ENCODE data around the gene SLITRK3.
A peak's percentile ranks its signal among the peaks of the same experiment; 100 is the strongest.

SLITRK3 gene, protein sequence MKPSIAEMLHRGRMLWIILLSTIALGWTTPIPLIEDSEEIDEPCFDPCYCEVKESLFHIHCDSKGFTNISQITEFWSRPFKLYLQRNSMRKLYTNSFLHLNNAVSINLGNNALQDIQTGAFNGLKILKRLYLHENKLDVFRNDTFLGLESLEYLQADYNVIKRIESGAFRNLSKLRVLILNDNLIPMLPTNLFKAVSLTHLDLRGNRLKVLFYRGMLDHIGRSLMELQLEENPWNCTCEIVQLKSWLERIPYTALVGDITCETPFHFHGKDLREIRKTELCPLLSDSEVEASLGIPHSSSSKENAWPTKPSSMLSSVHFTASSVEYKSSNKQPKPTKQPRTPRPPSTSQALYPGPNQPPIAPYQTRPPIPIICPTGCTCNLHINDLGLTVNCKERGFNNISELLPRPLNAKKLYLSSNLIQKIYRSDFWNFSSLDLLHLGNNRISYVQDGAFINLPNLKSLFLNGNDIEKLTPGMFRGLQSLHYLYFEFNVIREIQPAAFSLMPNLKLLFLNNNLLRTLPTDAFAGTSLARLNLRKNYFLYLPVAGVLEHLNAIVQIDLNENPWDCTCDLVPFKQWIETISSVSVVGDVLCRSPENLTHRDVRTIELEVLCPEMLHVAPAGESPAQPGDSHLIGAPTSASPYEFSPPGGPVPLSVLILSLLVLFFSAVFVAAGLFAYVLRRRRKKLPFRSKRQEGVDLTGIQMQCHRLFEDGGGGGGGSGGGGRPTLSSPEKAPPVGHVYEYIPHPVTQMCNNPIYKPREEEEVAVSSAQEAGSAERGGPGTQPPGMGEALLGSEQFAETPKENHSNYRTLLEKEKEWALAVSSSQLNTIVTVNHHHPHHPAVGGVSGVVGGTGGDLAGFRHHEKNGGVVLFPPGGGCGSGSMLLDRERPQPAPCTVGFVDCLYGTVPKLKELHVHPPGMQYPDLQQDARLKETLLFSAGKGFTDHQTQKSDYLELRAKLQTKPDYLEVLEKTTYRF

DNA sequence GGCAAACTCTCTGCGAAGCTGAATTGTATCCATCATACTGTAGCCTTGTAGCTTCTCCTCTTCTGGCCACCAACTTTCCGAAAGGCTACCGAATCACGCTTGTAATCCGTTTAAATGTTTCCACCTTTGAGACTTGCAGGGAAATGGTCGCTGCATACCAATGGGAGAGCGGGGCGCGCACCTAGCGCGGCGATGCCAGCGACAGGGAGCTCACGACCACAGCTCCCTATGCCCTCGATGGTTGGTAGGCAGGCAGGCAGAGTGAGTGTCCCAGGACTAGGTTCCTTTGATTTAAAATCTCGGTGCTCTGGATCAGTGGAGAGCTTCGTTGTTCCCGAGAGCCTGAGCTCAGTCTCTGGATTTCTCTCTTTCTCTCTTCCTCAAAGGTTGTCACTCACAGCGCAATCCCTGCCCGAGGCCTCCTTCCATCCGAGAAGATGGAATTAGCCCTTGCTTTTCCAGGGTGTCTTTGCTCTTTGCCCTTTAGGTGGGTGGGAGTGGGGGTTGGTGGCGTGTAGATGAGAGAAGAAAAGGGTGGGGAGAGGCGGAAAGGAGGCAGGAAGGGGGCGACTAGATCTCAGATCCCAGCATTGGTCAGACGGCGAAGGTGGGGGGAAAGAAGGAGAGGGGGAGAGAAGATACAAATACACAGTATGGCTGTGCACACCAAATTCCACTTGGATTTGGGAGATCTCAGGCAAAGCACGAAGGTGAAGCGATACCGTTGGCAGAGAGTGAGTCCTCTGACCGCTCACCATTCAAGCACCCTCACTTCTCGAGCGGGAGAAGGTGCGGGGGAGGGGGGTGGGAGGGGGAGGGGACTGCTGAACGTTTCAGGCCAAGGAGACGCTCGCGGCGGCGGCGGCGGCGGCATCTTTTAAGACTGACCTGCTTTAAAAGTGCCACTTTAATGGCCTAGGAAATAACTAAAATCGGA is at the start of gene SLITRK3:
Gene SLITRK3, minus strand, starts transcription at position 745 of the 937 bp plus-strand sequence. CDS start 5,554 bp downstream, outside the sequence.
- DNase-seq (ENCODE audit: low read depth): no peak

DNA sequence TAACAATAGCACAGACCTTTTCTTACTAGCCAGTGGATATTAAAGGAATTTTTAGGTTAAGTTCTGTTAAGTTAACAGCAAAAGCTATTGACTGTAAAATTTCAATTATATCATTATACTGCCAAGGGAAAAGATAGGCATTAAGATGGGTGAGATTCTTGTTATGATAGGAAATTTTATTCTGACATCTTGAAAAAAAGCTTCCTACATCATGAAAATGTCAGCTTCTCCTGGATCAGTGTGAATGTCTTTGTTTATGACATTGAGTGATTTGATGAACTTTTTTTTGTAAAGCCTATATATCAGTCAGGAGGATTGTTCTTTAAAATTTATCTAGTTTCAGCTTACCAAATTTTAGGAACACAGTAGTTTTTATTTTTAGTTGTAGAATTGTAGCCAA is 47.4 kb upstream of the SLITRK3 start:
- DNase-seq (ENCODE audit: low read depth): no peak

DNA sequence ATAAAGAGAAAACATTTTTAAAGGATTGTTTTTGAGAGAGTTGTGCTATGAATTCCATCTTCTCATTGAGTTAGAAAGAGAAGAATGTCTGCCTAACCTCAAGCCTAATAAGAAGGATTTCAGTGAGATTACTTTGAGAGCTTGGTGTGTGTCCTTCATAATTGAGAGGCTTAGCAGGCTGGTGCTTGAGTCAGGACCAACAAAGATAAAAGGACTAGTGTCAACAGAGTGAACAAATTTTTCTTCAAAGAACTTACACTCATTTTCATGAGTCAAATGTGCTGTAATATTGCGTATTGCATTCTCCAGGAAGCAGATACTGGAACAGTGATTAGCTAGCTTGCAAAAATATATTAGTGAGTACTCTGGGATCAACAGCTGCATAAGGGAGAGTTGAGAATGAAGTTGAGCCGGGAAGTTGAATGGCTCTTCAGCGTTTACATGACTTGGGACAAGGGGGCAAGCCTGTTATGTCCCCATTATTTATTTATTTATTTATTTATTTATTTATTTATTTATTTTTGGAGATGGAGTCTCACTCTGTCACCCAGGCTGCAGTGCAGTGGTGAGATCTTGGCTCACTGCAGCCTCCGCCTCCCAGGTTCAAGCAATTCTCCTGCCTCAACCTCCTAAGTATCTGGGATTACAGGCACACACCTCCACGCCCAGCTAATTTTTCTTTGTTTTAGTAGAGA is 37.5 kb upstream of the SLITRK3 start:
- DNase-seq (ENCODE audit: low read depth): no peak

DNA sequence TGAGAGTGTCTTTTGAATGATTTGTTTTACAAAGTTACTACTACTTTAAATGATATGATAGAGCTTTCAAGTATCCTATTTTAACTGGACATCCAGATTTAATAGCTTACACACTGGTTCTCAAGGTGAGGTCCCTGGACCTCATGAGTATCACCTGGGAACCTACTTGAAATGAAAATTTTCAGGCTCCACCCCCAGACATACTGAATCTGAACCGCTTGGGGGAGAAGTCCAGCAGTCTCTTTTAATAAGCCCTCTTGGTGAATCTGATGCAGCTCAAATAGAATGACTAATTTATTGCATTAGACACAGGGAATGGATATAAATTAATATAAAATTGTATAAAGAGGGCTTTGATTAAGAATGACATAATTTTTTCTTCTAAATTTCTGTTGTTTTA is 29.4 kb upstream of the SLITRK3 start:
- no peak for DNase-seq (ENCODE audit: low read depth)

DNA sequence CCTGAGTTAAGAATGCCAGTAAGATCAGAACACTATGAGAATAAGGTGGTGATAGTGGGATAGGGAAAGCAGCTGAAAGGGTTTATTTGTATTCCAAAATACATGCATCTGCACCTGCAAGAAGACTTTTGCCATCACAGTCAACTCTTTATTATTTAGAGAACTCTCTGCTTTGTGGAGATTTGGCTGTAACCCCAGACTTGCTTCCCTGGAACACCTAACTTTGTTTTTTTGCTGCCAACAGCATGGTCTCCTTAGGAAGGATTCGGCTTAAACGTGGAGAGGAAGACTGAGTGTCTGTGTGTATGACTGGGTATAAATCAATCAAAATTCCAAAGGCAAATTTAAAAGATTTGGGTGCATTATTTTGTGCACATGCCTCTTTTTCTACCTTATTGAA is 21.6 kb upstream of the SLITRK3 start:
- DNase-seq (ENCODE audit: low read depth): no peak

DNA sequence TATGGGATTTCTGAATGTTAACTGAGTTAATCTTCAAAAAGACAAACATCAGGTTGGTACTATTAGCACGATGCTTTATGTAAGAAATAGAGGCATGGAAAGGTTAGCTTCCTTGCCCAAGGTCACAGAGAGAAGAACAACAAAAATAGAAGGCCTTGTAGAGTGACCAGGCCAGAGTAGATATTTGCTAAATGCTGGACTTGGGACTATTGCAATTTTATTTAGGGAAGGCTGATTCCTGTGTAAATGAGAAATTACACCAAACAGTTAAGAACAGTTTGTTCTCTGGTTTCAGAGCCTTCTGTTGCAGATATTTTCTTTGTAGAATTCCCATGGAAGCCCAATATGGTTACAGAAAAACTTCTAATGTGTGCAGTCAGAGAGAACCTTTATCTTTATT is 16.4 kb upstream of the SLITRK3 start:
- DNase-seq (ENCODE audit: low read depth): no peak

DNA sequence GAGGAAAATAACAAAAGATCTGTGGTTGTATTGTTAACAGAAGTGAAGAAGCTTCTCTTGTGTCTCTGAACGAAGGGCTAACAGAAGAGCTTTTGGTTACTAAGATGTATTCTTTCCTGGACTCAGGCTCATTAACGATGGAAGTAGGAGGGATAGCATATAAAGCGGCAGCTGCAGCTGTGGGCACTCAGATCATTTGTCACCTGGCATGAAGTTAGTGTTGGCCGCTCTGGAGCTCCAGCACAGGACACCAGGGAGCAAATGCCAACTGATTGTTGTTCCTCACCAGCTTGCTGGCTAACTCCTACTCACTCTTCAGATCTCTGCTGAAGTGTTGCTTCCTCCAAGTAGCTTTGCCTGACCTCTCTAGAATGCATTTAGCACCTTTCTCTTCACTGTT is 15.5 kb upstream of the SLITRK3 start:
- no peak for DNase-seq (ENCODE audit: low read depth)

DNA sequence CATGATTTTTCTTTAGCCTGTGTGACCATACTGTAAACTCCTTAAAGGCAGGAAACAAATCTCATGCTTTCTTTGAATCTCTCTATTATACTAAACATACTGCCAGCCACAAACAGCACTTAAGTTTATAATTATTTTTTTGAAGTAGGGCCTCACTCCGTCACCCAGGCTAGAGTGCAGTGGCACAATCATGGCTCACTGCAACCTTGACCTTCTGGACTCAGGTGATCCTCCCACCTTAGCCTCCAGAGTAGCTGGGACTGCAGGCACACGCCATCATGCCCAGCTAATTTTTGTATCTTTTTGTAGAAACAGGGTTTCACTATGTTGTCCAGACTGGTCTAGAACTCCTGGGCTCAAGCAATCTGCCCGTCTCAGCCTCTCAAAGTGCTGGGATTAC is 14.5 kb upstream of the SLITRK3 start:
- no peak for DNase-seq (ENCODE audit: low read depth)

DNA sequence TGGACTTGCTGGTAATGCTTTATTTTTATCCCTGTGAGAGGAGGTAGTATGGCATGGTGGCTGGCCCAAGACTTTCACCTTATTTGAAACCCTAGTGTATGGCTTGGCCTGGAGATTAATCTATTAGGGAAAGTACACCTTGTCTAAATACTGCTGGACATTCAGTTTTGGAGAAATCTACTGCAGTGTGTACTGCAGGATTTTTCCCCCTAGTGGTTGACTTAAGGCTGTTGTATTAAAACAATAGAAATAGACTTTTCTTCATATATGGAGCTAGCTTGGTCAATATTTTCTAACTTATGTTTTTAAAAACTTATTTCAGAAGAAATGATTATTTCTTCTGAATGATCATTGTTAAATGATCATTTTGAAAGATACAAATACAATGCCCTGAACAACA is 13.9 kb upstream of the SLITRK3 start:
- no peak for DNase-seq (ENCODE audit: low read depth)

DNA sequence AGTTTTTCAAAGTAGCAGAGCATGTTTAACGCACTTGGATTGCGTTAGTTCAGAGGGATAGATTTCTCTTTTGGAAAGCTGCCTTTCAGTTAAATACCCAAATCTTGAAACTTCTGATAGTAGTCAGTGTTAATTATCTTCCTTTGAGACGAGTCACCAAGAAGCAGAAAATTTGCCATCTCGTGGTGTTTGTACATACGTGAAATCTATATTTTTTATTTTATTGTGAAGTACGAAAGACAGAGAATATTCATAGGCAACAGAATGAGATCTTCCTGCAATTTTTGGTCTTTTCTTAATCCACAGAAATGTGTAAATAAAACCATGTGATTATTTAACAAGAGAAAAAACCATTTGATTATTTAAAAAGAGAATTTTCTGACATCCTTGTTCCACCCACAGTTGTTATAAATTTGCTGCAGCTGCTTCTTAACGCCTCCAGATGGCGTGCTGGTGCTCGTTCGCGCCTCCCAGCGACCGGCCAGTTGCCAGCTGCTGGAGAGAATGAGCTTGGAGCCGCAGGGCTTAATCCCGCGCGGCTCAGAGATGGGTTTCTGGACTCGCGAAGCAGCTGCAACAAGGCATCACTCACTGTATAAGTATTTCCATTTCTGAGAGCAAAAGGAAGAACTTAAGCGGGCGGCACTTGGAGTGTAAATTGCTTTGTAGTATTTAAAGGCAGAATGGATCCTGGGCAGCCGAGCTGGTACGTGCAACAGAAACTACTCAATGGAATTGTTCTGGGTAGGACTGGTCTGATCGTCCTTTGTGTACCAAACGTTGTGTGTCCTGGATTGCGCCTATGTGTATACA is 10.5 kb upstream of the SLITRK3 start:
- DNase-seq (ENCODE audit: low read depth): peak; percentile 34

DNA sequence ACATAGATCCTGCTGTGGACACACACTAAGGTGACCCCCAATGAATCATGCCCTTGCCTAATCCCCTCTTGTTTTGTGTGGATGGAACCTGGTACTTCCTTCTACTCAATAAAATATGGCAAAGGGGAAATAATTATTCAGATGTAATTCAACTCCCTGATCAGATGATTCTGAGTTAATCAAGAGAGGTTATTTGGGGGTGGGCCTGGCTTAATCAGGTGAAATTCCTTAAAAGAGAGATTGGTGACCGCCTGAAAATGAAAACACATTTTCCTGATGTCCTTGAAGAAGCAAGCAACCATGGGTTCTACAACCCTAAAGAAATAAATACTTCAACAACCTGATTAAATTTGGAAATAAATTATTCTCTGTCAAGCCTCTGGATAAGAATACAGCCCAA is 8.3 kb upstream of the SLITRK3 start:
- no peak for DNase-seq (ENCODE audit: low read depth)

DNA sequence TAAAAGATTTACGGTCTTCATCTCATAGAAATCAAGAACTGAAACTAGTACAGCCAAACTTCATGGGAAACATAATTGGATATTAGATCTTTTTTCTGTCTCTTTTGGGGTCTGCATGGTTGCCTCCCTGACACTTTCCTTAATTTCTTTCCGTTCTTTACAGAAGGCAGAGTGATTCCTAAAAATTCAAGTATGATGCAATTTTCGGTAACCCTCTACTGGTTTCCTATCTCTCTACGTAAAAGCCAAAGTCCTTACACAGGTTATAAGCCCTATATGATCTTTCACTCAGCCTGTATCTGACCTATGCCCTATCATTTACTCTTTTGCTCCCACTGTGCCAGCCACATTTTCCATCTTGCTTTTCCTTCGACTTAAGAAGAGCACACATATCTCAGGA is 6.8 kb upstream of the SLITRK3 start:
- DNase-seq (ENCODE audit: low read depth): no peak

DNA sequence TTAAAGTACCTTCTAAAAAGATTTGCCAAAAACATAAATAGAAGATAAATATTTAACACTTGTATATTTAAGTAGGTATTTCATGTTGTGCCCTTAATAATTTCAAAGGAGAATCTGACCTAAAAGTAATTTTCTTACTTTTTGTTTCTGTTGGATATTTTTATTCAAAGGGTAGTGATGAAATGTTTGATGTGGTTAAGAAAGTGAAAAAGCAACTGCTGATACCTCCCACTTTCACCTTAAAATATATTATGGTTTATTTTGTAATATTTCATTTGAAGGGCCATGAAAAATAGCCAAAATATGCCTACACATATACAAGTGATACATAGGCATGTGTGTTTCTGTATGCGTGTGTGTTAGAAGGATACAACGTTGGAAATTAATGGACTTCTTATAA is 5.8 kb upstream of the SLITRK3 start:
- no peak for DNase-seq (ENCODE audit: low read depth)

DNA sequence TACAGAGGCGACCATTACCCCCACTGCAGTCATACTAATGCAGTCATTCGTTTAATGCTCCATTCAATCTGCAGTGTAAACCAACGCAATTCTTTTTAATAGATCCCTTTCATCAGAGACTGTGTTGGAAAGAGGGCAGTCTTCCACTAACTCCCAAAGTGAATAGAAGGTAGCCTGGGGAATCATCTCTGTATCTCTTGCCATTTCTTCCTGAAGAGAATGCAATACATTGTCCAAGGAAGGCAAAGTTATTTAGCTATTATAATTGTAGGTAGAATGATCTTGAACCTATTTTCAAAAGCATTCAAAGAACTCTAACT is 1.3 kb upstream of the SLITRK3 start:
- no peak for DNase-seq (ENCODE audit: low read depth)

DNA sequence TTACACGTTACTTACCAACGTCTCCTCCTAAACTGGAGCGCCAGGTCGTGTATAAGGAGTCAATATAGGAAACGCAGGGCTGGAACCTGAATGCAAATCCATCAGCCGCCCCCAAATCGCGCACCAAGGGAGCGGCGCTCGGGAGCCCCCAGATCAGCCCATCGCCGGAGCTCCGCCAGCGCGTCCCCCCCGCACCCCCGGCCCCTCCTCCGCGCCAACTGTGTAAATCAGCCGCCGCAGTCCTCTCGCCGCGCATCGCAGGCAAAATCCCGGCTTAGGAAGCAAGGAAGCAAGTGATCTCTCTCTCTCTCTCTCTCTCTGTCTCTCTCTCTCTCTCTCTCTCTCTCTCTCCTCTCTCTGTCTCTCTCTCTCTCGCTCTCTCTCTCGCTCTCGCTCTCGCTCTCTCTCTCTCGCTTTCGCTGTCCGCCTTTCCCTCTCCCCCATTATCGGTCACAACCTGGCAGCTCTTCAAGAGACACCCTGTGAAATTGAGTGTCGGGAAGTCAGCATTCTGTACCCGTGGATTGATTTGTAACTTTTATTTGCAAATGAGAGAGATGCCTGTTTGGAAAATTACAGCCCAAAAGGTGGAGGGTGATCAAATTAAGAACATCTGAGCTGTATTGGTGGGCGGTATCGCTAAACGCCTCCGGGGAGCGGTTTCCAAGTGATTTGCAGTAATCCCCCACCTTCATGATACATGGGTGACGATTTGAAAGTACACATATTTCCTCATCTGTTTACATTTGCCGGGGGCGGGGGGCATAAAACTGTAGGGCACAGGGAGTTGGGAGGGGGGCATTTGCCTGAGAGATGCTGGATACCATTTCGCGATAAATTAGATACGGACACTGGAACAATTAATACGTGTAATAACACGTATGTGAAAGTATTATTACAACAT is 645 bp upstream of the SLITRK3 start:
- no peak for DNase-seq (ENCODE audit: low read depth)

DNA sequence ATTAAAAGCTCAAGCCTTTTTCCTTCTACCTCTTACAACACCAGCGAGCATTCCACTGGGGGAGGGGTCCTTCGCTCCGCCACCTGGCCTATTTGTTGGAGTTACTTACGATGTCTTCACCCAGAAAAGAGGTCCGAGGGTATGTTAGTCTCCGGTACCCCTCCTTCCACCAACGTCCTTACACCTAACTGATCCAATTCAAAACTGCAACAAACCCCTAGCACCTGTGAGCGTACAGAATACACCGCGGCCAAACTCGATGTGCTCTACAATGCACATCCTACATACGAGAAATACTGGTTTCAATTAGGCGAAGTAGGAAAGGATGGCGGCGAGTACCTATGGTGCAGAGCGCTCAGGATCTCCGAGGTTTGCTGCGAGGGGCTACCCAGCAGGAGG is 944 bp downstream of the SLITRK3 start:
- DNase-seq (ENCODE audit: low read depth): no peak

DNA sequence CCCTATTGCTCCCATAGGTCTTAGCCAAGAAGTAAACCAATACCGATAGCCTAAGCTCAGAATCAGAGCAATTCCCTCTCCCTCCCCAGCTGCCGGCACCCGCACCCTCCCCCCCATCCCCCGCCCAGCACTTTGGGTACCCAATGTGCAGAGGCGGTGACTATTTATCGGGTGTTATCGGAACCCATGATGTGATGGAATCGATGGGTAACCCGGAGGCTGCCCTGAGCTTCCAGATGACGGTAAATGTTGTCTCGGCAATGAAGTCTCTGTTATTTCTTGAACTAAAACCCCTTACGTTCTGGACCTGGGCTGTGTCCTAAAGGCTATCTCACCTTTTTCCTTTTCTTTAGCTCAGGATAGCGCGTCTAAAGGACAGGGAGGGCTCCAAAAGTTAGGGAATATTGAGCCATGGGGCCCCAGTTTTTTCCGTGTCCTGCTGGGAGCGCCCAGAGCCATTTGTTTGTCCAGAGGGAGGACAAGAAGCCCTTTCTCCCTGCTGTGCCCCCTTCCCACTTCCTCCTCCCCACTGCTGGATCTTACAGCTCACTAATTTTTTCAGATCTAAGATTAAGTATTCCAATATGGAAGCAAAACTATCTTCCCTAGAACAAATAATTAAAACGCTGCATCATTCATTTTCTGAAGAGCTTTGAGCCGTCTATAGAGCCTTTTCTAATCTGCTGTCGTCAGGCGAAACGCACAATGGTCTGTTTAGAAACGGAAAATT is 1.5 kb downstream of the SLITRK3 start:
- no peak for DNase-seq (ENCODE audit: low read depth)

DNA sequence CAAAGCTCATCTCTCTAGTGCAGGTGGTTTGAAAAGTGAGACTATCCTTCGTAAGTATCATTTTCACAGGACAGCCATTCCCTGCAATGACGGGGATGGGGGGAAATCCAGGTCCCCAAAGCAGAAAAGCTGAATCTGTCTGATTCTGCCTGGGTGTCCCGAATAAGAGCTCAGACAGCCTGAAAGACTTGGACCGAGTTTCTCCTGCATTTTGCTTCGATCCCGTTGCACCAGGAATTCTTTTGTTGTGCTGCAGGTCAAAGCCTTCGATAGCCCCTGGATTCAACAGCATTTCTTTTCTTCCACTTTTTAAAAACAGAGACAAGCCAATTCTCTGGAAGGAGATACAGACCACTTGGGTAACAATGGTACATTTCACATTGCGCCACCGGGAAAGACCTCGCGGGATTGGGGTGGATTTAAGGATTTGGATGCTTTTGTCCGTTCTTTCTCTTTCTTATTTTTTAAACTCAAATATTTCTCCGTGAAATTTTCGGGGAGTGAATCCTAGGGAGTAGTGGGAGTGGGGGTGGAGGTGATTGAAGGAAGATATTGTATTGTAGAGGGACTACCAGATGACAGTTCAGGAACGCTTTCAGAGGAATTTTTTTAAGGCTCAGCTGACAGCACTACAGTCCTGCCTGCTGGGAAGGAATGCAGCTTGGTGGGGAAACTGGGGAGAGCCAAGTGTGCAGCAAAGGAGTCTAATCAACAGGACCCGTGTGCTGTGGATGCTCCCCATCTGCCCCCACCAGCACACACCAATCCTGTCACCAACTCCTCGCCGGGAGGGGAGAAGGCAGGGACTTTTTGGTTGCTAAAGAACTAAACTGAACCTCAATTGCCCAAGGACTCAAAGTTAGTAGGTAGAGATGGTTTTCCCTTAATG is 2.6 kb downstream of the SLITRK3 start:
- DNase-seq (ENCODE audit: low read depth): no peak
